ENCODE data around the gene TOR1AIP2.

The TOR1AIP2 gene

DNA sequence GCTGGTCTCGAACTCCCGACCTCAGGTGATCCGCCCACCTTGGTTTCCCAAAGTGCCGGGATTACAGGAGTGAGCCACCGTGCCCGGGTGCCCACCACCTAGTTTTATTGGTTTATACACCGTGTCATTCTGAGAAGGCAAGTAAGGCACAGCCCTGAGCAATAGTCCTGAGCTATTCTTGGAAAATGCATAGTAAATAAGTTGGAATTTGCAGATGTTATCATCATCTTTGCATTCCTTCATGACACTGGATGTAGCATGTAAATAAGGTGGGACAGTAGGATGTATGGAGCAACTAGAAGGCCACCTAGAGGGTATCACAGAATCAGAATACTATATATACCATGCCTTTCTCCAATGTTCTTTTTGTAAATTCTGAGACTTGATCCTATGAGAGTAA is 11.0 kb downstream of the TOR1AIP2 start:
- Histone ChIP-seq H3K4me2 (ENCODE audit: insufficient read depth, low read length) (no peak overlapping the region), H3K4me3 (ENCODE audit: low read depth in 1 of 2, low read length in 2 of 2) (no peak overlapping the region), H4K20me1 (ENCODE audit: insufficient read depth, low read length) (peaks cover 7% of the 10 kb centered on the region; the same call in 1 of the 2 replicates), H3K27me3 (ENCODE audit: insufficient read depth, low read length, poor library complexity) (no peaks in the 10 kb centered on the region), H3K9me3 (ENCODE audit: insufficient read depth, low read length, severe bottlenecking) (no peaks in the 10 kb centered on the region), H3K4me1 (ENCODE audit: insufficient read depth, low read length) (no peaks in the 10 kb centered on the region), H3K27ac (ENCODE audit: low read length) (no peak overlapping the region), H3K36me3 (ENCODE audit: insufficient read depth, low read length) (peaks cover 74% of the 10 kb centered on the region), H3K9ac (ENCODE audit: low read depth, low read length) (no peak overlapping the region), H3K79me2 (ENCODE audit: insufficient read depth, low read length) (peaks cover 61% of the 10 kb centered on the region), H2AFZ (ENCODE audit: low read depth, low read length) (no peak overlapping the region)
- TF ChIP-seq EZH2 (IDR thresholded peaks at IDR 0.05; ENCODE audit: borderline replicate concordance, low read depth, low read length, severe bottlenecking) (no peak), CTCF (IDR thresholded peaks at IDR 0.05; ENCODE audit: borderline replicate concordance, extremely low read depth, low read length, poor library complexity, severe bottlenecking) (no peak)
- no peak for DNase-seq
- ATAC-seq (ENCODE audit: insufficient read depth, low read depth): no peak

- Histone ChIP-seq H3K27ac (ENCODE audit: low read length) (no peak overlapping the region), H2AFZ (ENCODE audit: low read depth, low read length) (no peak overlapping the region), H3K4me2 (ENCODE audit: insufficient read depth, low read length) (no peak overlapping the region), H3K36me3 (ENCODE audit: insufficient read depth, low read length) (peaks cover 82% of the 10 kb centered on the region), H4K20me1 (ENCODE audit: insufficient read depth, low read length) (peaks cover 7% of the 10 kb centered on the region; the same call in 1 of the 2 replicates), H3K4me3 (ENCODE audit: low read depth in 1 of 2, low read length in 2 of 2) (no peak overlapping the region), H3K79me2 (ENCODE audit: insufficient read depth, low read length) (peaks cover 49% of the 10 kb centered on the region), H3K4me1 (ENCODE audit: insufficient read depth, low read length) (no peaks in the 10 kb centered on the region), H3K9ac (ENCODE audit: low read depth, low read length) (no peak overlapping the region), H3K27me3 (ENCODE audit: insufficient read depth, low read length, poor library complexity) (no peaks in the 10 kb centered on the region), H3K9me3 (ENCODE audit: insufficient read depth, low read length, severe bottlenecking) (no peaks in the 10 kb centered on the region)
- TF ChIP-seq EZH2 (IDR thresholded peaks at IDR 0.05; ENCODE audit: borderline replicate concordance, low read depth, low read length, severe bottlenecking): no peak
- no peak for TF ChIP-seq CTCF (IDR thresholded peaks at IDR 0.05; ENCODE audit: borderline replicate concordance, extremely low read depth, low read length, poor library complexity, severe bottlenecking)
- no peak for ATAC-seq (ENCODE audit: insufficient read depth, low read depth)
- DNase-seq: no peak
These were observed 12.2 kb downstream of the TOR1AIP2 start for GRCh38 chr1:179865377-179865776.

DNA sequence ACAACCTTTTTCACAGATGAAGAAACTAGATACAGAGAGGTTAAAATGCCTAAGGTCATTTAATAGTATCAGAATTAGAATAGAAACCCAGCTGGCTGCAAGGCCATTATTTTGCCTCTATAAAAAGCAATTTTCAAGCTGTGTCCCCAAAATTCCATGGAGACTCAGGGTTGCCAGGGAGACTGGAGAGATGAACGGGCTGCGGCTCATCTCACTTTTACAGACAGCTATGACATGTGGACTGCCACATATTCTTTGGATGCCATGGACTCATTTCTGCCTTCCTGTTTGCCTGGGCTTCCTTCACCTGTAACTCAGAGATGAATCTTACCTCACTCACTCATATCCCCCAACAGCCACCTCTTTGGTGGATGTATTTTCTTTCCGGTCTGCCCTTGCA is 17.0 kb downstream of the TOR1AIP2 start:
- Histone ChIP-seq H3K4me3 (ENCODE audit: low read depth in 1 of 2, low read length in 2 of 2) (no peak overlapping the region), H3K27ac (ENCODE audit: low read length) (no peak overlapping the region), H3K9ac (ENCODE audit: low read depth, low read length) (no peak overlapping the region), H2AFZ (ENCODE audit: low read depth, low read length) (no peak overlapping the region), H3K27me3 (ENCODE audit: insufficient read depth, low read length, poor library complexity) (no peaks in the 10 kb centered on the region), H3K36me3 (ENCODE audit: insufficient read depth, low read length) (peaks cover 66% of the 10 kb centered on the region), H3K4me2 (ENCODE audit: insufficient read depth, low read length) (no peak overlapping the region), H3K79me2 (ENCODE audit: insufficient read depth, low read length) (peaks cover 16% of the 10 kb centered on the region), H3K4me1 (ENCODE audit: insufficient read depth, low read length) (no peaks in the 10 kb centered on the region), H3K9me3 (ENCODE audit: insufficient read depth, low read length, severe bottlenecking) (no peaks in the 10 kb centered on the region), H4K20me1 (ENCODE audit: insufficient read depth, low read length) (peaks cover 5% of the 10 kb centered on the region; the same call in 1 of the 2 replicates)
- DNase-seq: no peak
- no peak for ATAC-seq (ENCODE audit: insufficient read depth, low read depth)
- TF ChIP-seq CTCF (IDR thresholded peaks at IDR 0.05; ENCODE audit: borderline replicate concordance, extremely low read depth, low read length, poor library complexity, severe bottlenecking) (no peak), EZH2 (IDR thresholded peaks at IDR 0.05; ENCODE audit: borderline replicate concordance, low read depth, low read length, severe bottlenecking) (no peak)

DNA sequence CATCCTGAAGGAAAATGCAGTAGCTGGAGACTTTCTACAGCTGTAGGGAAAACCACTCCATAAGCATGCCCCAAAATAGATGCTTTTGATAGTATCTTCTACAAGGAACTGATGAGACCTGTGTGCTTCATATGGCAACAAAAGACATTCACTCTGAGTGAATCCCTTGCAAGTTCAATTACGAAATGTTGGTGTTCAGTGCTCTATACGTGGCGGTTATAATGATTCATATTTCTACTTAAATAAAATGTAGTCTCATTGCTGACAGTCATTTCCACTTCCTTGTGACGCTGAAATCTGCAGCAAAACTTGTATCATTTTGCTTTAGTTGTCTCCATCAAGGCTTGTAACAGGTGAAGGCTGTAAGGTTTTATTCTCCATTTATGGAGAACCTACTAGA is 20.6 kb downstream of the TOR1AIP2 start:
- H2AFZ ChIP-seq (ENCODE audit: low read depth, low read length): no peak overlapping the region
- DNase-seq (no peak), ATAC-seq (ENCODE audit: insufficient read depth, low read depth) (no peak)

More for the DNA sequence above, 20.6 kb downstream of the TOR1AIP2 start:
- H3K79me2 ChIP-seq (ENCODE audit: insufficient read depth, low read length): no peaks in the 10 kb centered on the region
- no peaks in the 10 kb centered on the region for H3K27me3 ChIP-seq (ENCODE audit: insufficient read depth, low read length, poor library complexity)
- no peak overlapping the region for H3K4me3 ChIP-seq (ENCODE audit: low read depth in 1 of 2, low read length in 2 of 2)
- H3K36me3 ChIP-seq (ENCODE audit: insufficient read depth, low read length): peaks cover 44% of the 10 kb centered on the region; the same call in 1 of the 2 replicates
- TF ChIP-seq EZH2 (IDR thresholded peaks at IDR 0.05; ENCODE audit: borderline replicate concordance, low read depth, low read length, severe bottlenecking): no peak
- TF ChIP-seq CTCF (IDR thresholded peaks at IDR 0.05; ENCODE audit: borderline replicate concordance, extremely low read depth, low read length, poor library complexity, severe bottlenecking): no peak
- no peak overlapping the region for H3K27ac ChIP-seq (ENCODE audit: low read length)
- H3K4me1 ChIP-seq (ENCODE audit: insufficient read depth, low read length): no peaks in the 10 kb centered on the region
- no peaks in the 10 kb centered on the region for H3K9me3 ChIP-seq (ENCODE audit: insufficient read depth, low read length, severe bottlenecking)
- H3K9ac ChIP-seq (ENCODE audit: low read depth, low read length): no peak overlapping the region
- H3K4me2 ChIP-seq (ENCODE audit: insufficient read depth, low read length): no peak overlapping the region
- no peaks in the 10 kb centered on the region for H4K20me1 ChIP-seq (ENCODE audit: insufficient read depth, low read length)
